ENCODE data around the gene COA7.
"Not testable (repeated sequence)": the region's sequence is repeated elsewhere in the genome, so short reads cannot be mapped to it uniquely, and the experiment has no call there.

The COA7 gene

GRCh38 chr1:52697795-52698674 lies at the start of gene COA7:
COA7 (minus strand) TSS chr1:52698347; CDS start chr1:52698326, 21 bp downstream.
- peak within 1 kb of the TSS; percentile 98 for H3K27ac Mint-ChIP-seq
- H3K4me1 Mint-ChIP-seq = peaks cover 21 to 41% of the 10 kb centered on the region in 2 donors
- H3K27me3 Mint-ChIP-seq = no peaks in the 10 kb centered on the region
- peak; percentile 63 for DNase-seq
- peak within 1 kb of the TSS; percentile 92 to 96 for H3K4me3 Mint-ChIP-seq
- no peaks in the 10 kb centered on the region for H3K9me3 Mint-ChIP-seq
- peaks cover 8 to 30% of the 10 kb centered on the region in 2 donors for H3K36me3 Mint-ChIP-seq
- peak; percentile 66 to 67 for ATAC-seq (replicated peaks)

- H3K4me1 Mint-ChIP-seq = peaks cover 3 to 19% of the 10 kb centered on the region in 2 donors
- H3K4me3 Mint-ChIP-seq = no peak overlapping the region
- peaks cover 0 to 4% of the 10 kb centered on the region in 2 donors for H3K36me3 Mint-ChIP-seq
- ATAC-seq (replicated peaks) (no peak), DNase-seq (no peak)
- H3K27ac Mint-ChIP-seq = peak overlapping the region; percentile 16
- no peaks in the 10 kb centered on the region for H3K9me3 Mint-ChIP-seq
- H3K27me3 Mint-ChIP-seq = no peaks in the 10 kb centered on the region
Measured at GRCh38 chr1:52747450-52747849, 49.3 kb upstream of the COA7 start.

- no peak for ATAC-seq (replicated peaks)
- Mint-ChIP-seq H3K27ac (no peak overlapping the region), H3K36me3 (peaks cover 3 to 9% of the 10 kb centered on the region in 2 donors), H3K9me3 (no peaks in the 10 kb centered on the region), H3K4me3 (no peak overlapping the region), H3K27me3 (no peaks in the 10 kb centered on the region), H3K4me1 (peaks cover 2 to 9% of the 10 kb centered on the region in 2 donors)
- no peak for DNase-seq
Measured at GRCh38 chr1:52746189-52746588, 48.0 kb upstream of the COA7 start.

- no peak overlapping the region for H3K4me3 Mint-ChIP-seq
- no peaks in the 10 kb centered on the region for H3K27me3 Mint-ChIP-seq
- peaks cover 7 to 25% of the 10 kb centered on the region in 2 donors for H3K4me1 Mint-ChIP-seq
- no peak for DNase-seq
- H3K36me3 Mint-ChIP-seq = peaks cover 5 to 9% of the 10 kb centered on the region in 2 donors
- no peaks in the 10 kb centered on the region for H3K9me3 Mint-ChIP-seq
- ATAC-seq (replicated peaks) = no peak
- H3K27ac Mint-ChIP-seq = no peak overlapping the region
Measured at GRCh38 chr1:52741259-52741658, 43.1 kb upstream of the COA7 start.

GRCh38 chr1:52739699-52740467 lies 41.7 kb upstream of the COA7 start:
- H3K27ac Mint-ChIP-seq = no peak overlapping the region
- ATAC-seq (replicated peaks) (no peak), DNase-seq (no peak)
- H3K4me3 Mint-ChIP-seq = no peak overlapping the region
- H3K36me3 Mint-ChIP-seq = peaks cover 5 to 9% of the 10 kb centered on the region in 2 donors
- H3K4me1 Mint-ChIP-seq = peaks cover 7 to 23% of the 10 kb centered on the region in 2 donors
- H3K9me3 Mint-ChIP-seq = no peaks in the 10 kb centered on the region
- H3K27me3 Mint-ChIP-seq = no peaks in the 10 kb centered on the region

GRCh38 chr1:52738893-52739292 lies 40.7 kb upstream of the COA7 start:
- ATAC-seq (replicated peaks) (no peak), DNase-seq (no peak)
- Mint-ChIP-seq H3K9me3 (no peaks in the 10 kb centered on the region), H3K27ac (no peak overlapping the region), H3K36me3 (peaks cover 5 to 6% of the 10 kb centered on the region in 2 donors), H3K4me1 (peaks cover 7 to 23% of the 10 kb centered on the region in 2 donors), H3K27me3 (no peaks in the 10 kb centered on the region), H3K4me3 (no peak overlapping the region)

- no peak overlapping the region for H3K27ac Mint-ChIP-seq
- peaks cover 5 to 6% of the 10 kb centered on the region in 2 donors for H3K36me3 Mint-ChIP-seq
- no peak overlapping the region for H3K4me3 Mint-ChIP-seq
- DNase-seq = no peak
- peaks cover 7 to 23% of the 10 kb centered on the region in 2 donors for H3K4me1 Mint-ChIP-seq
- no peaks in the 10 kb centered on the region for H3K27me3 Mint-ChIP-seq
- no peaks in the 10 kb centered on the region for H3K9me3 Mint-ChIP-seq
- ATAC-seq (replicated peaks) = no peak
Measured at GRCh38 chr1:52738148-52738547, 40.0 kb upstream of the COA7 start.

GRCh38 chr1:52735371-52735770 lies 37.2 kb upstream of the COA7 start:
- ATAC-seq (replicated peaks); H3K27me3 Mint-ChIP-seq; H3K36me3 Mint-ChIP-seq; H3K4me3 Mint-ChIP-seq; H3K27ac Mint-ChIP-seq; DNase-seq; H3K9me3 Mint-ChIP-seq: not testable (repeated sequence)
- H3K4me1 Mint-ChIP-seq = peaks cover 10 to 26% of the 10 kb centered on the region in 2 donors

GRCh38 chr1:52733368-52733767 lies 35.2 kb upstream of the COA7 start:
- Mint-ChIP-seq H3K4me1 (peaks cover 10 to 21% of the 10 kb centered on the region in 2 donors), H3K36me3 (peaks cover 5 to 8% of the 10 kb centered on the region in 2 donors), H3K9me3 (no peaks in the 10 kb centered on the region), H3K27me3 (no peaks in the 10 kb centered on the region), H3K27ac (no peak overlapping the region), H3K4me3 (no peak overlapping the region)
- no peak for DNase-seq
- no peak for ATAC-seq (replicated peaks)

GRCh38 chr1:52727956-52728656 lies 30.0 kb upstream of the COA7 start:
- peaks cover 20 to 42% of the 10 kb centered on the region in 2 donors for H3K4me1 Mint-ChIP-seq
- H3K9me3 Mint-ChIP-seq = no peaks in the 10 kb centered on the region
- no peak for DNase-seq
- peaks cover 4 to 8% of the 10 kb centered on the region in 2 donors for H3K36me3 Mint-ChIP-seq
- ATAC-seq (replicated peaks) = no peak
- H3K27ac Mint-ChIP-seq = no peak overlapping the region
- H3K4me3 Mint-ChIP-seq = peak overlapping the region in 1 of 2 donors; percentile 19
- peaks cover 0 to 3% of the 10 kb centered on the region in 2 donors for H3K27me3 Mint-ChIP-seq

GRCh38 chr1:52727114-52727586 lies 29.0 kb upstream of the COA7 start:
- Mint-ChIP-seq H3K4me3 (peak overlapping the region; percentile 88 to 95), H3K36me3 (peaks cover 4 to 8% of the 10 kb centered on the region in 2 donors), H3K27me3 (peaks cover 0 to 5% of the 10 kb centered on the region in 2 donors), H3K27ac (peak overlapping the region; percentile 85), H3K4me1 (peaks cover 20 to 42% of the 10 kb centered on the region in 2 donors), H3K9me3 (no peaks in the 10 kb centered on the region)
- DNase-seq (no peak), ATAC-seq (replicated peaks) (no peak)

- no peaks in the 10 kb centered on the region for H3K9me3 Mint-ChIP-seq
- ATAC-seq (replicated peaks) (peak; percentile 93 to 94), DNase-seq (peak; percentile 85)
- peak within 1 kb of the TSS; percentile 85 for H3K27ac Mint-ChIP-seq
- peak within 1 kb of the TSS; percentile 88 to 95 for H3K4me3 Mint-ChIP-seq
- H3K27me3 Mint-ChIP-seq = peaks cover 0 to 5% of the 10 kb centered on the region in 2 donors
- H3K4me1 Mint-ChIP-seq = peaks cover 16 to 37% of the 10 kb centered on the region in 2 donors
- H3K36me3 Mint-ChIP-seq = peaks cover 0 to 8% of the 10 kb centered on the region in 2 donors
Measured at GRCh38 chr1:52726265-52727113, 28.3 kb upstream of the COA7 start, which contains the start of gene ZYG11B. ZYG11B (plus strand) TSS chr1:52726453; CDS start chr1:52726654, 201 bp downstream.

GRCh38 chr1:52725903-52726264 lies 27.7 kb upstream of the COA7 start:
- no peak for DNase-seq

More at GRCh38 chr1:52725903-52726264, 27.7 kb upstream of the COA7 start:
- peaks cover 0 to 5% of the 10 kb centered on the region in 2 donors for H3K27me3 Mint-ChIP-seq
- H3K4me3 Mint-ChIP-seq = peak overlapping the region; percentile 80 to 88
- peaks cover 0 to 5% of the 10 kb centered on the region in 2 donors for H3K36me3 Mint-ChIP-seq
- H3K27ac Mint-ChIP-seq = peak overlapping the region; percentile 68
- peaks cover 16 to 37% of the 10 kb centered on the region in 2 donors for H3K4me1 Mint-ChIP-seq
- no peaks in the 10 kb centered on the region for H3K9me3 Mint-ChIP-seq
- no peak for ATAC-seq (replicated peaks)
